ENCODE data around the gene DYNC1LI2.
A peak's percentile ranks its signal among the peaks of the same experiment; 100 is the strongest.
"Not testable (repeated sequence)": the region's sequence is repeated elsewhere in the genome, so short reads cannot be mapped to it uniquely, and the experiment has no call there.

The DYNC1LI2 gene

GRCh38 chr16:66695935-66696668 is 55.3 kb downstream of the DYNC1LI2 start:
- DNase-seq: no peak

GRCh38 chr16:66695471-66695934 is 55.9 kb downstream of the DYNC1LI2 start:
- no peak for DNase-seq

- DNase-seq: peak; percentile 58
Observed at GRCh38 chr16:66693149-66693548, 58.3 kb downstream of the DYNC1LI2 start.

DNA sequence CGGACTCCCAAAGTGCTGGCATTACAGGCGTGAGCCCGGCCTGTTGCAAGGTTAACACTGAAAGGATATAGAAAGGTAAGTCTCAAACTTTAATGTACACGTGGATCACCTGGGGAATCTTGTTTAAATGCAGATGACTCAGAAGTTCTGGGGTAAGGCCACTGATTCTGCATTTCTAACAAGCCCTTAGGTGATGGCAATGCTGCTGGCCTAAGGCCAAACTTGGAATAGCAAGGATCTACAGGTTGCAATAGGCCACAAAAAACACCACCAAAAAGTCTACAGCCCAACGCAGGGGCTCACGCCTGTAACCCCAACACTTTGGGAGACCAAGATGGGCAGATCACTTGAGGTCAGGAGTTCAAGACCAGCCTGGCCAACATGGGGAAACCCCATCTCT is 59.1 kb downstream of the DYNC1LI2 start:
- DNase-seq: no peak

DNA sequence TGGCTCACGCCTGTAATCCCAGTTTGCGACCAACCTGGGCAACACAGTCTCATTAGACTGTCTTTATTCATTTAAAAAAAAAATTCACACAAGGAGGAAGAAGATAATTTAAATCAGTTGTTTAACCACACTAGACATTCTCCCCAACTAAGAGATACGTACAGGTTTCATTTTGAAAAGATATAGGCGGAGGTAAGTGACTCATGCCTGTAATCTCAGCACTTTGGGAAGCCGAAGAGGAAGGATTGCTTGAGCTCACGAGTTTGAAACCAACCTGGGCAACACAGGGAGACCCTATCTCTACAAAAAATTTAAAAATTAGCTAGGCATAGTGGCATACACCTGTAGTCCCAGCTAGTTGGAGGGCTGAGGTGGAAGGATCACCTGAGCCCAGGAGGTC is 60.2 kb downstream of the DYNC1LI2 start:
- DNase-seq: no peak

DNA sequence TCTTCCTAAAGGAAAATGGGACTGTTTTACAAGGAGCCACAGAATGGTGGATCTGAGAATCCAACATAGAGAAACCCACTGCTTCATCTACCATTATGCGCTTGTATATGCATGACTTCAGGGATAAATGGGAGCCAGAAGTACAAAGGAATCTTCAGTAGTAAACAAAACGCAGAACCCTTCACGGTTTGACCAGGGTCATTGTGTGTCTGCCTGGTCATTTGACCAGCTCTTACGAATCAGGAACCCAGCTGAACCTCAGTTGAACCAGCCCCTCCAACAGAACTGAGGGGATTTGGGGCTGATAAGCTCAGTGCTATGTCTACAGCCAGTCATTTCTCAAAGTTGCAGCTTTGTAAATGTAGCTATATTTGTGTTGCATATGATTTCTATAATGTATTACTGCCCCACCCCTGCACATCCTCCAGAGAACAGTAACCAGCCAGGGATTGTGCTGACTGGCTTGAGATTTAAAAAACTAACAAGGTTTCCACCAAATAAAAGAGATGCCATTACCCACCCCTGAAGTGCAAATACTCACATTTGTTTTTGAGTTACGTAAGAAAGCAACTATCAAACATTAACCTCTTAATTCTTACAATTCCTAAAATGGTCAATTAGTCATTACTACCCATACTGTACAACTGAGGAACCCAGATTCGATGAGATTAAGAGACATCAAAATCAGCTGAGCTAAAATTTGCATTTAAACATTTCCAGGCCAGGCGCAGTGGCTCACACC is 61.1 kb downstream of the DYNC1LI2 start:
- no peak for DNase-seq

- DNase-seq: no peak
Observed at GRCh38 chr16:66689282-66689681, 62.1 kb downstream of the DYNC1LI2 start.

DNA sequence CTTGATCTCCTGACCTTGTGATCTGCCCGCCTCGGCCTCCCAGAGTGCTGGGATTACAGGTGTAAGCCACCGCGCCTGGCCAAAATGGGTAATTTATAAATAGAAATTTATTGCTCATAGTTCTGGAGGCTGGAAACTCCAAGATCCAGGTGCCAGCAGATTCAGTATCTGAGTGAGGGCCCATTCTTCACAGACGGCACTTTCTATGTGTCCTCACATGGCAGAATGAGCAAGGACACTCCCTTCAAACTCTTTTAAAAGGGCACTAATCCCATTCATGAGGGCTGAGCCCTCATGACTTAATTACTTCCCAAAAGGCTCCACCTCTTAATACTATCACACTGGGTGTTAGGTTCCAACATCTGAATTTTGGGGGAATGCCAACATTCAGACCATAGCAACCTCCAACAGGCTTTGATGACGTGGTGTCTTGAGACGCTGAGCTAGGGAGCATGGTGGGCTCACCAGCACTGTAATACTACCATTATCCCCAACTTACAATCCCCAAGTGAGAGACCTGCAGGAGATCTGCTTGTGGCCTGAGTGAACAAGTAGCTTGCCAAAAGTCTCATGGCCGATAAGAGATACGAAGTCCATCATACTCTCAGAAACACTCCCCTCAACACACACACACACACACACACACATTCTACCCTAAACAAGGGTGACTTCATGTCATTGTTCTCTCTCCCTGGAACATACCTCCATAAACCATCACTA is 63.3 kb downstream of the DYNC1LI2 start:
- DNase-seq: no peak

DNA sequence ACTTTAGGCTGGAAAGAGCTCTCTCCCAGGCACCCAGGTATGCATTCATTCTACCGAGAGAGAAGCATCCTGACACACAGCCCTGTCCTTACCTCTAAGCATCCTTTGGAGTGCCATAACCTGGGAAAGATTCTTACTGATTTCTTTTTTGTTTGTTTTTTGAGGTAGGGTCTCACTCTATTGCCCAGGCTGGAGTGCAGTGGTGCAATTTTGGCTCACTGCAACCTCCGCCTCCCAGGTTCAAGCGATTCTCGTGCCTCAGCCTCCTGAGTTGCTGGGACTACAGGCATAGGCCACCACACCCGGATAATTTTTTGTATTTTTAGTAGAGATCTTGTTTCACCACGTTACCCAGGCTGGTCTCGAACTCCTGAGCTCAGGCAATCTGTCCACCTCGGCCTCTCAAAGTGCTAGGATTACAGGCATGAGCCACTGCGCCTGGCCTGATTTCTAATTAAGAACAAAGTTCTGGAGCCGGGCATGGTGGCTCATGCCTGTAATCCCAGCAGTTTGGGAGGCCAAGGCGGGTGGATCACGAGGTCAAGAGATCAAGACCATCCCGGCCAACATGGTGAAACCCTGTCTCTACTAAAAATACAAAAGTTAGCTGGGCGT is 65.8 kb downstream of the DYNC1LI2 start:
- DNase-seq: not testable (repeated sequence)

- no peak for DNase-seq
Observed at GRCh38 chr16:66682271-66682670, 69.1 kb downstream of the DYNC1LI2 start.

- DNase-seq: no peak
Observed at GRCh38 chr16:66681676-66682075, 69.7 kb downstream of the DYNC1LI2 start.

DNA sequence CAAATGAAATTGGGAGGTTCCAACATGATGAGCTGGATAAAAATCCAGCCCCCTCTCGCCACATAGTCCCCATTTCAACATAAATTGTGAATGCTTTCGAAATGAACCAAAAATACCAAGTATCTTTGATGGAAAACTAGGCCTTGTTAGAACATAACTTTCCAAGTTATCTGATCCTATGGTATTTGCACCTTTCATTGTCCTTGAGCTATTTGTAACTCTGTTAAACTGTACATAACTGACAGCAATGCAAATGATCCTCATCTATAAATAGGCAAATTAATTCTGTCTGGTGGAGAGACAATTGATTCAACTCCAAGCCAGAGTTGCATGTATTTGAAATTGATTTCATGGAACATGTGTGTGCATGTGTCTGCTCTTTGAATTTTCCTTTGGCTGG is 73.1 kb downstream of the DYNC1LI2 start:
- no peak for DNase-seq

- no peak for DNase-seq
Observed at GRCh38 chr16:66677836-66678235, 73.6 kb downstream of the DYNC1LI2 start.

GRCh38 chr16:66677179-66677578 is 74.2 kb downstream of the DYNC1LI2 start:
- DNase-seq: no peak

- DNase-seq: no peak
Observed at GRCh38 chr16:66676599-66676998, 74.8 kb downstream of the DYNC1LI2 start.

DNA sequence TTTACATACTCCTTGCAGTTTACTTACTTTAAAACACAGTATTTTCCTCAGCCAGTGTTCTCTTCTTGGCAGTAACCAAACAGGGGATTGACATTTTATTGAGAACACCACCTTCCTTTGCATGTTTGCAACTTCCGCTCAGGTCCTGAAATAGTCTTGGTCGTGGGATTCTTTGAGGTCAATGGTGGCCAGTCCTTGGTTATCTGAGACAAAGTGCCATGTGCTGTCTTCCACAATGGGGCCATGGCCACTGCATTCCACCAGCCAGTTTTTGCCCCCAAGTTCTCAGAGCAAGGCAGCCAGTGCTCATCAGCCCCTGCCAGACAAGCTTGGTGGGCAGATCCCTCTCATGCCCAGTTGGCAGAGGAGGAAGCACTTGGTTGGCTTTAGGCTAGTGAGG is 77.7 kb downstream of the DYNC1LI2 start:
- DNase-seq: no peak
